Activated T-cell treated with anti-CD3 and anti-CD28 coated beads, Interleukin-2, amount 50 U/mL, for 4 hours (primary cell): ENCODE measurements around the gene GGT7. TPM values are rescaled to one million over a fixed set of nuclear protein-coding genes. Genes with fewer than 3 reads are reported as not detected.
"Not testable (repeated sequence)": the region's sequence is repeated elsewhere in the genome, so short reads cannot be mapped to it uniquely, and the experiment has no call there.

Experiments used
- ATAC-seq, 2 donors: fragments of 200-7000 bp; cut with Tn5 transposase; one replicate each; pipeline ENCODE4 v1.10.0; 2021
- DNase-seq: peaks from one replicate; pipeline ENCODE4 v3.0.0-alpha.2; 2020
- H3K27me3 Mint-ChIP-seq: one replicate; pipeline ENCODE4 v1.8.0; 2021; ENCODE audit warnings: low read depth, mixed read lengths
- H3K36me3 Mint-ChIP-seq: one replicate; pipeline ENCODE4 v1.8.0; 2022; ENCODE audit warnings: mixed read lengths; ENCODE audit not compliant: insufficient read depth
- H3K4me1 Mint-ChIP-seq: one replicate; pipeline ENCODE4 v1.8.0; 2021; ENCODE audit warnings: low read depth, mixed read lengths
- H3K4me3 Mint-ChIP-seq: one replicate; pipeline ENCODE4 v1.8.0; 2021; ENCODE audit warnings: mild to moderate bottlenecking, moderate library complexity, mixed read lengths
- H3K9me3 Mint-ChIP-seq: one replicate; pipeline ENCODE4 v1.8.0; 2021; ENCODE audit warnings: mixed read lengths
- total RNA-seq, 3 donors: library from RNA; stranded (reverse); gene quantifications; one replicate each; pipeline ENCODE4 v1.2.1, GENCODE V29; 2021

The GGT7 gene
- 10 to 100 TPM; 11.6 to 13.5 (median 13.2) TPM for total RNA-seq

- peak within 1 kb of the TSS; percentile 86 for H3K4me3 Mint-ChIP-seq
- peaks cover 58% of the 10 kb centered on the region for H3K4me1 Mint-ChIP-seq
- DNase-seq: peak; percentile 89
- no peaks in the 10 kb centered on the region for H3K36me3 Mint-ChIP-seq
- no peaks in the 10 kb centered on the region for H3K9me3 Mint-ChIP-seq
- H3K27me3 Mint-ChIP-seq: peaks cover 2% of the 10 kb centered on the region
- peak; percentile 67 to 70 for ATAC-seq
Measured at GRCh38 chr20:34872622-34873224, at the start of gene GGT7. TSS of gene GGT7 (minus strand) at chr20:34872856. CDS start at chr20:34872815, 41 bp downstream.

GRCh38 chr20:34921436-34921835 is 48.8 kb upstream of the GGT7 start:
- Mint-ChIP-seq H3K27me3 (no peaks in the 10 kb centered on the region), H3K4me1 (peaks cover 20% of the 10 kb centered on the region), H3K9me3 (no peaks in the 10 kb centered on the region), H3K36me3 (peaks cover 22% of the 10 kb centered on the region), H3K4me3 (no peak overlapping the region)
- DNase-seq (no peak), ATAC-seq (no peak)

- Mint-ChIP-seq H3K9me3 (no peaks in the 10 kb centered on the region), H3K4me3 (no peak overlapping the region), H3K27me3 (no peaks in the 10 kb centered on the region), H3K36me3 (peaks cover 18% of the 10 kb centered on the region), H3K4me1 (peaks cover 19% of the 10 kb centered on the region)
- no peak for DNase-seq
- peak; percentile 55 to 60 for ATAC-seq
Measured at GRCh38 chr20:34920055-34920454, 47.4 kb upstream of the GGT7 start.

GRCh38 chr20:34916774-34917354 is 44.2 kb upstream of the GGT7 start:
- no peak for DNase-seq
- no peak for ATAC-seq
- no peaks in the 10 kb centered on the region for H3K27me3 Mint-ChIP-seq
- H3K9me3 Mint-ChIP-seq: no peaks in the 10 kb centered on the region
- peaks cover 19% of the 10 kb centered on the region for H3K4me1 Mint-ChIP-seq
- peaks cover 15% of the 10 kb centered on the region for H3K36me3 Mint-ChIP-seq
- H3K4me3 Mint-ChIP-seq: no peak overlapping the region

GRCh38 chr20:34915749-34916455 is 43.2 kb upstream of the GGT7 start:
- Mint-ChIP-seq H3K9me3 (no peaks in the 10 kb centered on the region), H3K4me1 (peaks cover 19% of the 10 kb centered on the region), H3K27me3 (no peaks in the 10 kb centered on the region), H3K4me3 (no peak overlapping the region), H3K36me3 (peaks cover 12% of the 10 kb centered on the region)
- DNase-seq (no peak), ATAC-seq (no peak)

- Mint-ChIP-seq H3K4me1 (peaks cover 17% of the 10 kb centered on the region), H3K27me3 (no peaks in the 10 kb centered on the region), H3K4me3 (no peak overlapping the region), H3K36me3 (peaks cover 12% of the 10 kb centered on the region), H3K9me3 (no peaks in the 10 kb centered on the region)
- DNase-seq (no peak), ATAC-seq (no peak)
Measured at GRCh38 chr20:34915131-34915530, 42.5 kb upstream of the GGT7 start.

GRCh38 chr20:34907616-34908469 is 35.2 kb upstream of the GGT7 start:
- no peaks in the 10 kb centered on the region for H3K36me3 Mint-ChIP-seq
- no peaks in the 10 kb centered on the region for H3K27me3 Mint-ChIP-seq
- H3K4me1 Mint-ChIP-seq: peaks cover 6% of the 10 kb centered on the region
- DNase-seq (no peak), ATAC-seq (peak in 1 of 2 donors; percentile 37)
- H3K9me3 Mint-ChIP-seq: no peaks in the 10 kb centered on the region
- no peak overlapping the region for H3K4me3 Mint-ChIP-seq

GRCh38 chr20:34904202-34904621 is 31.6 kb upstream of the GGT7 start:
- H3K9me3 Mint-ChIP-seq: no peaks in the 10 kb centered on the region
- H3K4me1 Mint-ChIP-seq: peaks cover 6% of the 10 kb centered on the region
- H3K4me3 Mint-ChIP-seq: no peak overlapping the region
- ATAC-seq (no peak), DNase-seq (no peak)
- H3K36me3 Mint-ChIP-seq: no peaks in the 10 kb centered on the region
- no peaks in the 10 kb centered on the region for H3K27me3 Mint-ChIP-seq

- not testable (repeated sequence) for ATAC-seq, H3K36me3 Mint-ChIP-seq, H3K27me3 Mint-ChIP-seq, H3K4me3 Mint-ChIP-seq, H3K4me1 Mint-ChIP-seq, DNase-seq, H3K9me3 Mint-ChIP-seq
Measured at GRCh38 chr20:34898731-34899130, 26.1 kb upstream of the GGT7 start.

GRCh38 chr20:34898129-34898528 is 25.5 kb upstream of the GGT7 start:
- not testable (repeated sequence) for H3K4me3 Mint-ChIP-seq, H3K27me3 Mint-ChIP-seq, H3K9me3 Mint-ChIP-seq, H3K36me3 Mint-ChIP-seq, ATAC-seq, DNase-seq, H3K4me1 Mint-ChIP-seq

- no peak for DNase-seq
- ATAC-seq: no peak
- Mint-ChIP-seq H3K9me3 (no peaks in the 10 kb centered on the region), H3K27me3 (no peaks in the 10 kb centered on the region), H3K36me3 (no peaks in the 10 kb centered on the region), H3K4me1 (peaks cover 13% of the 10 kb centered on the region), H3K4me3 (no peak overlapping the region)
Measured at GRCh38 chr20:34896086-34896621, 23.5 kb upstream of the GGT7 start.

GRCh38 chr20:34895465-34895864 is 22.8 kb upstream of the GGT7 start:
- no peak for DNase-seq
- Mint-ChIP-seq H3K9me3 (no peaks in the 10 kb centered on the region), H3K36me3 (no peaks in the 10 kb centered on the region), H3K4me1 (peaks cover 20% of the 10 kb centered on the region), H3K27me3 (no peaks in the 10 kb centered on the region), H3K4me3 (no peak overlapping the region)
- no peak for ATAC-seq

GRCh38 chr20:34894723-34895122 is 22.1 kb upstream of the GGT7 start:
- peaks cover 27% of the 10 kb centered on the region for H3K4me1 Mint-ChIP-seq
- H3K9me3 Mint-ChIP-seq: no peaks in the 10 kb centered on the region
- DNase-seq: no peak
- ATAC-seq: no peak
- no peak overlapping the region for H3K4me3 Mint-ChIP-seq
- H3K36me3 Mint-ChIP-seq: no peaks in the 10 kb centered on the region
- H3K27me3 Mint-ChIP-seq: no peaks in the 10 kb centered on the region

GRCh38 chr20:34892671-34893070 is 20.0 kb upstream of the GGT7 start:
- peaks cover 4% of the 10 kb centered on the region for H3K36me3 Mint-ChIP-seq
- no peak overlapping the region for H3K4me3 Mint-ChIP-seq
- no peaks in the 10 kb centered on the region for H3K27me3 Mint-ChIP-seq
- no peaks in the 10 kb centered on the region for H3K9me3 Mint-ChIP-seq
- DNase-seq (no peak), ATAC-seq (no peak)
- peaks cover 31% of the 10 kb centered on the region for H3K4me1 Mint-ChIP-seq
